HUDEP-2 (cell line): Measurements from ENCODE around the gene CAND2.

Source experiments
- DNase-seq, 76 experiments: peaks; one replicate each; lab custom pipeline; 2025; ENCODE audit not compliant: unreplicated experiment in 76 of 76; lab: John Stamatoyannopoulos, UW

CAND2 gene

GRCh38 chr3:12882336-12883310 lies 86.1 kb downstream of the CAND2 start:
- no peak for DNase-seq

DNA sequence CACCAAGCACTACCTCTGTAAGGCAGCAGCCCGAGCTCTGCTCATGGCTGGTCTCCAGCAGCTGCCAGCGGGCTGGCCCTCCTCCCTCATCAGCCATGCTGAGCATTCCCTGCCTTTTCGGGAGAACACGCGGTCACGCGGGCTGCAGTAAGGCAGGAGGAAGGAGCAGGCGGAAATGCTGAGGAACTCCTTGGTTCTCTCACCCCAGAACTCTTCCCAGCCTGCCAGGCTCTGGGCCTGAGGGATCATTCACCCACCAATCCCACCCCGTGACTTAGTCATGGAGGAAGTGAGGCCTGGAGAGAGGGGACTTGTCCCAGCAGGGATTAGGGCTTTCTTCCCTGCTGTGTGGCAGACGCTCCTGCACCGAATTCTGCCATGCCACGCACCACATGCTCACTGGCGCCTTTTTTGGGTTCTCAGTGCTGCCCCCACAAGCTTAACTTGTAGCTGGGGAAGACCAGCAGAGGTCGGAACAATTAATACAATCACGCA lies 87.8 kb downstream of the CAND2 start:
- no peak for DNase-seq
